HG02884 (cell line): ENCODE results near the gene DPH7.
"Not testable (repeated sequence)": the region's sequence is repeated elsewhere in the genome, so short reads cannot be mapped to it uniquely, and the experiment has no call there.

Source experiments
- ATAC-seq: cut with Tn5 transposase; IDR thresholded peaks from one replicate; pipeline ENCODE4 v1.9.1; 2021; ENCODE audit warnings: mild to moderate bottlenecking, moderate library complexity; ENCODE audit not compliant: unreplicated experiment

Gene DPH7

DNA sequence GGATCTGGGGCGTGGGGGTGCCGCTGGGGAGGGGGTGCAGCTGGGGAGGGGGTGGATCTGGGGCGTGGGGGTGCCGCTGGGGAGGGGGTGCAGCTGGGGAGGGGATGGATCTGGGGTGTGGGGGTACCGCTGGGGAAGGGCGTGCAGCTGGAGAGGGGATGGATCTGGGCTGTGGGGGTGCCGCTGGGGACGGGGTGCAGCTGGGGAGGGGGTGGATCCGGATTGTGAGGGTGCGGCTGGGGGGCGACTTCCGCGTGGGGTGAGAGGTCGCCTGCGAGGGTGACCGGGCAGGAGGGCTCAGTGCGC lies 27.8 kb downstream of the DPH7 start:
- ATAC-seq, result not testable (repeated sequence)

- no peak for ATAC-seq
Observed at GRCh38 chr9:137550231-137550621, 28.5 kb downstream of the DPH7 start, which contains the start of gene PNPLA7. Gene PNPLA7, minus strand, starts transcription at chr9:137550402. Its CDS starts 205 bp downstream, at chr9:137550197.

DNA sequence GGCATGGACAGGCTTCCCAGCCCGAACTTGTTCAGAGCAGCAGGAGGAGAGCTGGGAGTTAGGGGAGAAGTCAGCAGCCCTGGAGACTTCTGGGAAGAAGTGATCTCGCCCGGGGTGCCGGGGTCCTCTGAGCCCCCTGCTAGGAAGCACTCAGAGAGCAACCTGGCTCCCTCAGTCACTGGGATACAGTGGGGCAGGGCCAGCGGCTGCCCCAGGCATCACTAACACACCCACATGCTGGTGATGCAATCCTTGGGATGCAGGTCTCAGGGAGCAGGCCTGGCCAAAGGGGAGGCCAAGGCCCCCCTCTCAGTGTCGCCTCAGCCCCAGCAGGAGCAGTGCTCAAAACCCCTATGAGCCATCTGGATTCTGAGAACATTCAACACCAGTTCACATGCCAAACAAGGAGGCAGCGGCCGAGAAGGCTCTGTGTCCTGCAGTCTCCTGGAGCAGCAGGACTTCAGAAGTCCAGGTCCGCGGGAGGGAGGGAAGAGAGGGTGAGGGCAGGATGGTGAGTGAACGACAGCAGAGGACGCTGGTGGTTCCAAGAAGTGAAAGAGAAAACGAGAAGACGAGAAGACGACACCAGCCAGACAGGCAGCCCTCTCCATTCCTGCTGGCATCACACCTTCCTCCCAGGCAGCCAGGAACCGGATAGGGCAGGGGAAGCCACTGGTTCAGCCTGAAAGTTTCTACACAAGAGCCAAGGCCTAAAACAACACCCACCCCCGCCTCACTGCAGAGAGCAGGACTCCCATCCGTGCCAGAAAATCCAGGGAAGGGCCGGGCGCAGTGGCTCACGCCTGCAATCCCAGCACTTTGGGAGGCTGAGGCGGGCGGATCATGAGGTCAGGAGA lies 30.8 kb downstream of the DPH7 start:
- no peak for ATAC-seq

DNA sequence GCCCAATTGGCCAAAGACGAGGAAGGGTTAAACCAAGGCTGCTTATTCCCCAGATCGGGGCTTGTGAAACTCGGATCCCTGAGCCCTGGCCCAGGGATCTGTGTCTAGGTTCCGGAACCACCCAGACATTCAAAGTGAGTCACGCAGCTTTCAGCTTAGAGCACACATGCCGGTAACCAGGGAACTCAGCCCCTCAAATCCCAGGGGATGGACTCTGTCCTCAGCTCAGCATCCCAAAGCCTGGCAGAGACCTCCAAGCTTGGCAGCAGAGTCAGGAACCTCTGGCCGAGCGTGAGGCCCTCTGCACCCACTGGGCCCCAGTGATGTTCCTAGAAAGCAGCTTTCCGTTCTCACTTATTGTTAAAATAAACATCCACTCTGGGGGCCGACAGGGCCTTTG lies 33.6 kb downstream of the DPH7 start:
- ATAC-seq, result no peak

DNA sequence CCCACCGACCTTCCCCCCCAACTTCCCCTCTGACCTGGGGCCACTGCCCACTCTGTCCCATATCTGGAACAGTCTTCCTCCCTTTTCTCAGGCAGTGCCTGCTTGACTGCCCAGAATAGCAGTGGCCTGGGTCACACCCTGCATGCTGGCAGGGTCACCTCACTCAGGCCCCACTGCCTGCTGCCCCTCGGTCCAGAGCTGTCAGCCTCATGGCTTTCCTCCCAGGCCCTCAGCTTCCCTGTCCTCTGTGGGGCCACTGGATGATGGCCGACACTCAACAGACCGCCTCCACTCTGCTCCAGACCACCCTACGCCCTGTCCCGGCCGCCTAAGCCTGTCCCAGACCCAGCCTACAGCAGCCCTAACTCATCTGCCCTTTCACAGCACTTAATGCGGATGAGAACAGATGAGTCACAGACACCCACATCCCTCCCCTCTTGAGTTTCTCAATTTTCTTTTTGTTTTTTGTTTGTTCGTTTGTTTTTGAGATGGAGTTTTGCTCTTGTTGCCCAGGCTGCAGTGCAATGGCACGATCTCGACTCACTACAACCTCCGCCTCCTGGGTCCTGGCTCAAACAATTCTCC lies 34.5 kb downstream of the DPH7 start:
- ATAC-seq, result no peak

DNA sequence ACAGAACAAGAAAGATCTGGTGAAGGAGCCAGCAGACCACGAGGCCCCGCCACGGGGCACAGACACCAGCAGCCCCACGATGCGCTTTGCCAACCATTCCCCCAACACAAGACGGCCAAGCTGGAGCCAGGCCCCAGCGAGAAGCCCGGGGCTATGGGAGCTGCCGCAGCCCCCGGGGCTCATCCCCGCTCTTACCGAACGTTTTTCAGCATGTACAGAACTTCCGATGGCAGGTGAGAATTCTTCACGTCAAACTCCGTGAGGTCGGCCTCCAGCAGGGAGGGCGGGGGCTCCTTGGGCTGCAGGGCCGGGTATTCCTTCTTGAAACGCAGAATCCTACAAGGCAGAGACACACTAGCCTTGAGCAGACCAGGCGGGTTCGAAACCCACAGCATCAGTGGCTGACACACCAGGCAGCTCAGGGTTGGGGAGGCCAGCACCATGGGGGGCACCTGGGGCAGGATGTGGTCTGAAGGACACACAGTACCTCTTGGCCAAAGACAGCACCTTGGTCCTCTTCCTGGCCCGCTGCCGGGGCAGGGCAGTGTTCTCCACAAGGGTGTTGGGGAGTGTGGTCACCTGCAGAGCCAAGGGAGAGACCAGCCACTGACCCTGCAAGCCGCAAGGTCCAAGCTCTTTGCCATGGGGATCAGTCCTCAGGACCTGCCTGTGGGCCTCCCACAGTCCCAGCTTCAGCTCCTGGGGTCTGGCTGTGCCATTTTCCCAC lies 35.3 kb downstream of the DPH7 start:
- no peak for ATAC-seq

DNA sequence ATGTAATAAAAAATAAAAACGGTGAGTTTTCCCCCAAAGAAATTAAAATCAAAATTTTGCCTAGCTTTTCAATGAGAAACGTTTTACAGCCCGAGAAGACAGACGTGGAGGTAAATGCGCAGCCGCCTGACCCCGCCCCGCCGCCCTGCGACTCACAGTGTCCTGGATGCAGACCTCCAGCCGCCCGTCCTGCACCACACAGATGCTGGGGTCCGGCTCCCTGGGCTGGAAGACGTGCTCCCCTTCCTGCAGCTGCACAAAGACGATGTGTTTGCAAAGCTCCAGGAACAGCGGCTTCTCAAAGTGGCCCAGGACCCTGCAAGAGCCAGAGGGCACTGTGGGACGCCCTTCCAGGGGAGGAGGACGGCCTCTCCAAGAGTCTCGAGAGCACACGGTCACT lies 36.2 kb downstream of the DPH7 start:
- ATAC-seq, result no peak

- ATAC-seq, result no peak
Observed at GRCh38 chr9:137540536-137540935, 38.2 kb downstream of the DPH7 start.

DNA sequence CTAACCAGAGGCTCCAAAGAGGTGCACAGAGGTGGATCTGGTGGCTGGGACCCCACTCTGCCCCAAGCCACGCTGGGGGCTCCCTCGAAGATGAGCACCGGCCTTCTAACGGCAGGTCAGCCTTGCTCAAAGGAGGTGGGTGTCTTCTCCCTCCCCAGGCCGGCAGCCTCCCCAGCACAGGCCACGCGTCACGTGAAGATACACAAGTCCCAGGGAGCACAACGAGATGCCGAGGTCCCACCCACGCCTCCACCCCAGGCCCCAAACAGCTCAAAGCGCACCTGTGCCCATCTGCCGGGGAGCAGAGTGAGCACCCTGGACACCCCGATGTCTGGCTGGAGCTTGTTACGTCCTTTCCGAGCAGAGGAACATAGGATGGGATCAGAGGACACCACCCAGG lies 40.7 kb downstream of the DPH7 start:
- ATAC-seq, result no peak

- not testable (repeated sequence) for ATAC-seq
Observed at GRCh38 chr9:137536594-137537131, 42.1 kb downstream of the DPH7 start.

DNA sequence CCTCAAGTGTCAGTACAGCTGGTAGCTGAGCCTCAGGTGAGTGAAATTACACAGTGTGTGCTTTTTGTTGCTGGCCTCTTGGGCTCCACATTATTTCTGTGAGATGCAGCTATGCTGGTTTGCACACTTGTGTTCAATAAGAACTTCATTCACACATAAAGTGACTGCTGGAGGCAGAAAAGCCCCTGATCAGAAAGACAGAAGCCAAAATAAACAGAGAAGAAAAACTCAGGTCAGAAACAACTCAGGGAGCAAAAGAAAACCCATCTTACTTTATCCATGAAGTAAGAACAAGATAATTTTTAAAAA lies 43.7 kb downstream of the DPH7 start:
- no peak for ATAC-seq

- no peak for ATAC-seq
Observed at GRCh38 chr9:137534256-137535119, 44.2 kb downstream of the DPH7 start.

DNA sequence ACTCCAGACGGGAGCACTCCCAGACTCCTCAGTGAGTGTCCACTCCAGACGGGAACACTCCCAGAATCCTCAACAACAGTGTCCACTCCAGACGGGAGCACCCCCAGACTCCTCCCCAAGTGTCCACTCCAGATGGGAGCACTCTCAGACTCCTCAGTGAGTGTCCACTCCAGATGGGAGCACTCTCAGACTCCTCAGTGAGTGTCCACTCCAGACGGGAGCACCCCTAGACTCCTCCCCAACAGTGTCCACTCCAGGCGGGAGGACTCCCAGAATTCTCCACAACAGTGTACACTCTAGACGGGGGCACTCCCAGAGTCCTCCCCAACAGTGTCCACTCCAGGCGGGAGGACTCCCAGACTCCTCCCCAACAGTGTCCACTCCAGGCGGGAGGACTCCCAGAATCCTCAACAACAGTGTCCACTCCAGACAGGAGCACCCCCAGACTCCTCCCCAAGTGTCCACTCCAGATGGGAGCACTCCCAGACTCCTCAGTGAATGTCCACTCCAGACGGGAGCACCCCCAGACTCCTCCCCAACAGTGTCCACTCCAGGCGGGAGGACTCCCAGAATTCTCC lies 45.7 kb downstream of the DPH7 start:
- not testable (repeated sequence) for ATAC-seq

DNA sequence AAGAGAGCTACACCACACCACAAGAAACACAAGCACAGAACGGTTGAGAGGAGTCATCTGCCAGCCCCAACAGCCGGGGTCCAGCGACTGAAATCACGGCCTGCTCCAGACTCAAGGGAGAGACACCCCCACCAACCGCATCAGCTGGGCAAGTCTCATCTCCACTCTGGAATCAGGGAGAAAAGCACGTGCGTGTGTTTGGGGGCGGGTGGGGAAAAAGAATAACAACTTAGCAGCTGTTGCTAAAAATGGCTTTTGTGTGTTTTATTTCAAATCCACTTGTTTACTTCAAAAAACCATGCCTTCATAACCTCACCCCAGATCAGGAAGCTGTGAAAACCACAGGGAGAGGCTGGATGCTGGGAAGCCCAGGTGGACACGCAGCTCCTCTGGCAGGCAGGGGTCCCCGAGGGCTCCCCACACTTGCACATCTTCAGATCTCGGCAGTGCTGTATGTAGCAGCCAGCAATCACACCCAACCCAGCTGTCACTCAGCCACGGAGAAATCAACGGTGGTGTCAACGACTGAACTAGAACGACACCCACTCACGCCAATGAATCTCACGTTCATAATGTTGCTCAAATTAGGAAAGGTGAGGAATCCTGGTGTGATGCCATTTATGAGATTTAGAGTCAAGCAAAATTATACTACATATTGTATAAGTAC lies 47.5 kb downstream of the DPH7 start:
- ATAC-seq, result no peak

DNA sequence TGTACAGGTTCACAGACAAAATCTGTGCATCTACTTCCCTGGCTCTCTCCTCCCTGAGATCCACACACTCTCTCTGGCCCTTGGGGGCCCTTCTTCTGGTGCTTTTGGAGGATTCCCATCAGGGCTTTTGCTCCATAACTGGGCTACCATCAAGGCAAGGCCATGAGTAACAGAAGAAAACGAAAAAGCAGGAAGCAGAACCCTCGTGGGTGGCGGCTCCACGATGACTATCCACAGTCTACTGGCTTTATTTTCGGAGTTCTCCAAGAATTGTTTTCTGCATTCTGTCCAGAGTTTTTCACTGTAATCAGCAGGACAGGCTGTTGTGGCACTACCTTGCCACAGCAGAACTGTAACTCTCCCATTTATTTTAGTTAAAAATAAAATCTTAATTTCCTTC lies 48.4 kb downstream of the DPH7 start:
- ATAC-seq, result no peak

- no peak for ATAC-seq
Observed at GRCh38 chr9:137524981-137525317, 53.8 kb downstream of the DPH7 start.

DNA sequence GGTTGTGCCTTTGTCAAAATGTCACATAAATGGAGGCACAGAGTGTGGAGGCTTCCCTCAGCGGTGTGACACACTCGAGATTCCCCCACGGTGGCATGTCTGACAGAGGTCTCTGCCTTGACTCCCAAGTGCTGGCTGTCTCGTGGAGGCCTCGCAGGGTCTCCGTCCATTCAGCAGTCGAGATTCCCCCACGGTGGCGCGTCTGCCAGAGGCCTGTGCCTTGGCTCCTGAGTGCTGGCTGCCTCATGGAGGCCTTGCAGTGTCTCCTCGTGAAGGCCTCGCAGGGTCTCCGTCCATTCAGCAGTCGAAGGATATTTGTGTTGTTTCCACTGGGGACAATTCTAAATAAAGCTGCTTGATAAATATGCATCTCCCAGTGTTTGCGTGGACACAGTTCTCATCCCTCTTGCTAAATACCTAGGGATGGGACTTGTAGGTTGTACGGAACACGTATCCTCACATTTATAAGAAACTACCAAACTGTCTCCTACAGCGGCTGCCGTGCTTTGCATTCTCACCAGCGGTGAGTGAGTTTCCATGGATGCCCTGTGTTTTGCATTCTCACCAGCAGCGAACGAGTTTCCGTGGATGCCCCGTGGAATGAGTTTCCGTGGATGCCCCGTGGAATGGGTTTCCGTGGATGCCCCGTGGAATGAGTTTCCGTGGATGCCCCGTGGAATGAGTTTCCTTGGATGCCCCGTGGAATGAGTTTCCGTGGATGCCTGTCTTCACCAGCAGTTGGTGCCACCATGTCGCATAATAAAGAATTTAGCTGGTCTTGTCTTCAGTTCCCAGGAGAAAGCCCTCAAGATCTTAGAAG lies 54.4 kb downstream of the DPH7 start:
- no peak for ATAC-seq

DNA sequence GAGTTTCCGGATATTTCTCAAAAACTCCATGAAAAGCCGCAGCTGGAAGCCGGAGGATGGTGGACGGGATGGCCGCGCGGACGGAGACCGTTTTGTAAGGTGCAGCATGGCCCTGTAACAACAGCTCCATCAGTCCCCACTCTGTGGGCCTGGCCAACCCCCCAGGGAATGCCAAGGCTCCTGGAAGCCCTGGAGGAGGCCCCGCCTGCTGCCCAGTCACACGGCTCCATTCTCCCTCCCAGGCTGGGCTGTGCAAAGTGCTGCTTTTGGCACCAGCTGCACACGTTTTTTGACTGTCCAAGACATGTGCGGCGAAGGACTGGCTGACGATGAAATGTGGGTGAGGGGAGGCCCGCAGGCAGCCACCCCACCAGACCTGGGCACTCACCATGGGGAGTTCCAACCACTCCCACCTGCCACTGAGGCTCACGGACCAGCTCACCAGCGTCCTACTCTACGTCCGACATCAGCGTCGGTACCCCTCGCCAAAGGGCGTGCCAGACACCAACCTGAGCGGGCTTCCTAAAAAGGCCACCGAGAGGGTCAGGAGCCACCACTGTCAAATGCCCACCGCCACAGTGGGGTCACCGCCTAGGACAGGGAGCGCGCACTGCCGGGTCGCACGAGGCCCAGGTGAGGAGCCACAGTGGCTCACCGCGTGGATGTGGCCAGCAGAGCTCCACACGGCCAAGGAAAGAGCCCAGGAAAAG lies 55.8 kb downstream of the DPH7 start:
- no peak for ATAC-seq
